ENCODE measurements around the gene SHC2.

SHC2 gene

DNA sequence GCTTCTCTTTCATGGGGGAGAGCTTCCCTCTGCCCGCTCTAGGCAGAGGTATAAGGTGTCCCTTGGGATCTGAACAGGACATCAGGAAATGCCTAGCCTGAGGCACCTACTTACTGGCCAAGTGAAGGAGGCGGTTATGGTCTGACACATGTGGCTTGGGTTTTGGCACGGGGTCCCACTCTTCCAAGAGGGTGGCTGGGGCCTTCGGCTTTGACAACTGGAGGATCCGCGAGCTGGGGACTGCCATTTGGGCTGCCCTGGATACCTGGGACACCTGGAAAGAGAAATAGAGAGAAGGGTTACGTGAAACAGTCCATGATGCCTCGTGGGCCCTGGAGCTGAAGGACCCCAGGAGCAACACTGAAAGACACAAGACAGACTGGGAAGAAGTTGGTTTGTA is 93.9 kb downstream of the SHC2 start:
- DNase-seq: no peak

More for the DNA sequence above, 93.9 kb downstream of the SHC2 start:
- TF ChIP-seq GATA1 (IDR thresholded peaks at IDR 0.05; ENCODE audit: low read depth, low read length) (no peak), POLR2A (IDR thresholded peaks at IDR 0.05; ENCODE audit: low read length) (no peak)
